Hepatocyte (in vitro differentiated cells): Measurements from ENCODE around the gene KIF6. TPM values are rescaled to one million over a fixed set of nuclear protein-coding genes. Genes with fewer than 3 reads are reported as not detected.

Source experiments
- DNase-seq: peaks from one replicate; pipeline ENCODE4 v3.0.0-alpha.2; 2016; ENCODE audit warnings: low spot score
- H2AFZ ChIP-seq: fragments of 200-600 bp; sonication (generic); 2 replicates; pipeline ENCODE4 v1.6.0; 2016; ENCODE audit warnings: antibody characterized with exemption, mild to moderate bottlenecking
- H3K27ac ChIP-seq: fragments of 200-600 bp; sonication (generic); 2 replicates; pipeline ENCODE4 v1.5.1; 2016; ENCODE audit warnings: mild to moderate bottlenecking
- H3K27me3 ChIP-seq: fragments of 200-600 bp; sonication (generic); 2 replicates; pipeline ENCODE4 v1.6.1; 2016
- H3K36me3 ChIP-seq: fragments of 200-600 bp; sonication (generic); replicated peaks from 2 replicates; pipeline ENCODE4 v1.5.1; 2016; ENCODE audit warnings: low read depth; ENCODE audit not compliant: insufficient read depth
- H3K4me1 ChIP-seq: fragments of 200-600 bp; sonication (generic); 2 replicates; pipeline ENCODE4 v1.5.1; 2016; ENCODE audit warnings: mild to moderate bottlenecking, moderate library complexity; ENCODE audit not compliant: insufficient read depth
- H3K4me2 ChIP-seq: fragments of 200-600 bp; sonication (generic); 2 replicates; pipeline ENCODE4 v1.6.0; 2016
- H3K4me3 ChIP-seq: fragments of 200-600 bp; sonication (generic); 2 replicates; pipeline ENCODE4 v1.5.1; 2016; ENCODE audit warnings: mild to moderate bottlenecking
- H3K79me2 ChIP-seq: fragments of 200-600 bp; sonication (generic); 2 replicates; pipeline ENCODE4 v1.6.0; 2017; ENCODE audit warnings: mild to moderate bottlenecking
- H3K9me2 ChIP-seq: fragments of 200-600 bp; sonication (generic); replicated peaks from 2 replicates; pipeline ENCODE4 v1.6.0; 2017; ENCODE audit warnings: mild to moderate bottlenecking; ENCODE audit not compliant: insufficient read depth
- H3K9me3 ChIP-seq: fragments of 200-600 bp; sonication (generic); 2 replicates; pipeline ENCODE4 v1.5.1; 2016; ENCODE audit warnings: low read depth, mild to moderate bottlenecking
- H4K20me1 ChIP-seq: fragments of 200-600 bp; sonication (generic); 2 replicates; pipeline ENCODE4 v1.6.0; 2016; ENCODE audit warnings: mild to moderate bottlenecking; ENCODE audit not compliant: insufficient read depth, poor library complexity, severe bottlenecking
- EZH2 ChIP-seq: fragments of 200-600 bp; sonication (generic); IDR thresholded peaks from 2 replicates; pipeline ENCODE4 v1.6.1; 2016; ENCODE audit warnings: antibody characterized with exemption, mild to moderate bottlenecking, borderline replicate concordance
- EZH2phosphoT487 ChIP-seq: fragments of 200-600 bp; sonication (generic); IDR thresholded peaks from one replicate; pipeline ENCODE4 v1.6.1; 2018; ENCODE audit warnings: antibody characterized with exemption, mild to moderate bottlenecking, low read depth, moderate library complexity; ENCODE audit not compliant: unreplicated experiment, severe bottlenecking
- WGBS: methylation state at CpG from one replicate; pipeline ENCODE4 v1.1.6; 2016; ENCODE audit warnings: low lambda C conversion rate; ENCODE audit errors: missing lambda C conversion rate; 5-methylcytosine and 5-hydroxymethylcytosine counted together
- polyA plus RNA-seq: library from polyadenylated mRNA; unstranded; fragments of >200 nt; fragmentation: Nextera tagmentation; extraction: Ambion mirVana; gene quantifications from 2 replicates; pipeline ENCODE4 v1.2.1, GENCODE V29; 2016
- total RNA-seq: library from RNA; depleted of rRNA; stranded (reverse); fragments of >200 nt; gene quantifications from 2 replicates; pipeline ENCODE4 v1.2.3, GENCODE V29; 2014
- TF ChIP-seq, protein P1 (sequence below): fragments of 200-600 bp; sonication (generic); IDR thresholded peaks from 2 replicates; pipeline ENCODE4 v1.5.1; 2016; ENCODE audit warnings: antibody characterized with exemption, mild to moderate bottlenecking; ENCODE audit not compliant: poor library complexity

The KIF6 gene
- total and polyA plus RNA-seq, 2 experiments from 2014 or later = 0.87 to 2.3 TPM

- WGBS = 66% methylated on average over 2 of the region's 2 CpGs
- TF ChIP-seq, protein P1, sequence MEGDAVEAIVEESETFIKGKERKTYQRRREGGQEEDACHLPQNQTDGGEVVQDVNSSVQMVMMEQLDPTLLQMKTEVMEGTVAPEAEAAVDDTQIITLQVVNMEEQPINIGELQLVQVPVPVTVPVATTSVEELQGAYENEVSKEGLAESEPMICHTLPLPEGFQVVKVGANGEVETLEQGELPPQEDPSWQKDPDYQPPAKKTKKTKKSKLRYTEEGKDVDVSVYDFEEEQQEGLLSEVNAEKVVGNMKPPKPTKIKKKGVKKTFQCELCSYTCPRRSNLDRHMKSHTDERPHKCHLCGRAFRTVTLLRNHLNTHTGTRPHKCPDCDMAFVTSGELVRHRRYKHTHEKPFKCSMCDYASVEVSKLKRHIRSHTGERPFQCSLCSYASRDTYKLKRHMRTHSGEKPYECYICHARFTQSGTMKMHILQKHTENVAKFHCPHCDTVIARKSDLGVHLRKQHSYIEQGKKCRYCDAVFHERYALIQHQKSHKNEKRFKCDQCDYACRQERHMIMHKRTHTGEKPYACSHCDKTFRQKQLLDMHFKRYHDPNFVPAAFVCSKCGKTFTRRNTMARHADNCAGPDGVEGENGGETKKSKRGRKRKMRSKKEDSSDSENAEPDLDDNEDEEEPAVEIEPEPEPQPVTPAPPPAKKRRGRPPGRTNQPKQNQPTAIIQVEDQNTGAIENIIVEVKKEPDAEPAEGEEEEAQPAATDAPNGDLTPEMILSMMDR = no peak
- TF ChIP-seq EZH2phosphoT487 = no peak
- TF ChIP-seq EZH2 = no peak
- H3K4me3 ChIP-seq = no peak overlapping the region
- no peak overlapping the region for H3K4me2 ChIP-seq
- DNase-seq = no peak
- no peak overlapping the region for H2AFZ ChIP-seq
- H4K20me1 ChIP-seq = no peaks in the 10 kb centered on the region
- H3K4me1 ChIP-seq = no peaks in the 10 kb centered on the region
- H3K27me3 ChIP-seq = no peaks in the 10 kb centered on the region
- H3K9me2 ChIP-seq = no peaks in the 10 kb centered on the region
- H3K27ac ChIP-seq = no peak overlapping the region
- no peaks in the 10 kb centered on the region for H3K79me2 ChIP-seq
- H3K36me3 ChIP-seq = no peaks in the 10 kb centered on the region
- H3K9me3 ChIP-seq = no peaks in the 10 kb centered on the region
Measured at GRCh38 chr6:39642270-39642669, 82.9 kb downstream of the KIF6 start.

- no peak for DNase-seq
- Histone ChIP-seq H4K20me1 (no peaks in the 10 kb centered on the region), H3K4me3 (no peak overlapping the region), H3K4me1 (no peaks in the 10 kb centered on the region), H3K36me3 (no peaks in the 10 kb centered on the region), H2AFZ (no peak overlapping the region), H3K9me2 (no peaks in the 10 kb centered on the region), H3K27ac (peak overlapping the region; percentile 5), H3K4me2 (no peak overlapping the region), H3K27me3 (no peaks in the 10 kb centered on the region), H3K79me2 (no peaks in the 10 kb centered on the region), H3K9me3 (no peaks in the 10 kb centered on the region)
- 97% methylated on average over 1 of the region's 1 CpG for WGBS
- TF ChIP-seq, protein P1 = no peak
- no peak for TF ChIP-seq EZH2
- TF ChIP-seq EZH2phosphoT487 = no peak
Measured at GRCh38 chr6:39638126-39638822, 86.9 kb downstream of the KIF6 start.

- Histone ChIP-seq H3K27ac (peak overlapping the region; percentile 56), H4K20me1 (no peaks in the 10 kb centered on the region), H3K27me3 (no peaks in the 10 kb centered on the region), H2AFZ (no peak overlapping the region), H3K9me3 (no peaks in the 10 kb centered on the region), H3K9me2 (no peaks in the 10 kb centered on the region), H3K4me2 (no peak overlapping the region), H3K36me3 (no peaks in the 10 kb centered on the region), H3K4me3 (no peak overlapping the region), H3K4me1 (no peaks in the 10 kb centered on the region), H3K79me2 (no peaks in the 10 kb centered on the region)
- WGBS = 64% methylated on average over 3 of the region's 3 CpGs
- TF ChIP-seq, protein P1 = no peak
- no peak for TF ChIP-seq EZH2
- no peak for TF ChIP-seq EZH2phosphoT487
- no peak for DNase-seq
Measured at GRCh38 chr6:39634646-39635341, 90.4 kb downstream of the KIF6 start.
